Central memory CD8-positive, alpha-beta T cell (primary cell): ENCODE data around the gene LBP.
"Not testable (repeated sequence)": the region's sequence is repeated elsewhere in the genome, so short reads cannot be mapped to it uniquely, and the experiment has no call there.

Experiments used
- ATAC-seq: fragments of 150-1000 bp; cut with Tn5 transposase; replicated peaks from 2 replicates; pipeline ENCODE4 v1.10.0; 2022; ENCODE audit warnings: mild to moderate bottlenecking, moderate FRiP score, moderate number of reproducible peaks; ENCODE audit not compliant: poor library complexity, severe bottlenecking; ENCODE audit errors: extremely low read depth
- DNase-seq, 2 donors: peaks; one replicate each; pipeline ENCODE4 v3.0.0; 2021; ENCODE audit warnings: low spot score in 2 of 2
- H3K27ac Mint-ChIP-seq: one replicate; pipeline ENCODE4 v1.8.0; 2022; ENCODE audit warnings: low read depth, mild to moderate bottlenecking, moderate library complexity, mixed read lengths
- H3K27me3 Mint-ChIP-seq: one replicate; pipeline ENCODE4 v1.8.0; 2022; ENCODE audit warnings: mixed read lengths
- H3K36me3 Mint-ChIP-seq: one replicate; pipeline ENCODE4 v1.8.0; 2022; ENCODE audit warnings: mild to moderate bottlenecking, moderate library complexity, mixed read lengths; ENCODE audit not compliant: insufficient read depth
- H3K4me1 Mint-ChIP-seq: one replicate; pipeline ENCODE4 v1.8.0; 2022; ENCODE audit warnings: mixed read lengths
- H3K4me3 Mint-ChIP-seq: one replicate; pipeline ENCODE4 v1.8.0; 2022; ENCODE audit warnings: mild to moderate bottlenecking, moderate library complexity, mixed read lengths
- H3K9me3 Mint-ChIP-seq: one replicate; pipeline ENCODE4 v1.8.0; 2022; ENCODE audit warnings: mixed read lengths

Gene LBP

DNA sequence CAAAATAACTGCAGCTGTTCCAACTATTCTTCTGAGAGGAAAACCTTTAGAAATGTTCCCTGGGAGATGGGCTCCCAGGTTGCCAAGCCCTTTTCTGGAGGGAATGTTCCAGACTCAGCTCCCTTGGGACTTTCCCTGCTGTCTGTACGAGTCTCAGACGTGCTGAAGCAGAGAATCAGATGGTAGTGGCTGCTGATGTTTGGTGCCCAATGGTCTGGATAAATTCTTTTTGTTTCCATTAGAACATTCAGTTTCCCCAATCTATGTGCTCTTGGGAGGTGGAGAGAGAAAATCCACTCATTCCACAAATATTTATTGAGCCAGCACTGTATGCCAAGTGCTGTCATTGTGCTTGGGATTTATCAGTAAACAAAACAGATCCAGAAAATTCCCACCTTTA, 48.9 kb downstream of the LBP start:
- Mint-ChIP-seq H3K4me1 (no peaks in the 10 kb centered on the region), H3K9me3 (peaks cover under 1% of the 10 kb centered on the region), H3K27ac (no peak overlapping the region), H3K4me3 (no peak overlapping the region), H3K27me3 (no peaks in the 10 kb centered on the region), H3K36me3 (no peaks in the 10 kb centered on the region)
- DNase-seq (no peak), ATAC-seq (no peak)

- H3K9me3 Mint-ChIP-seq, H3K27ac Mint-ChIP-seq: not testable (repeated sequence)
These were observed 49.6 kb downstream of the LBP start for GRCh38 chr20:38395751-38396395.

DNA sequence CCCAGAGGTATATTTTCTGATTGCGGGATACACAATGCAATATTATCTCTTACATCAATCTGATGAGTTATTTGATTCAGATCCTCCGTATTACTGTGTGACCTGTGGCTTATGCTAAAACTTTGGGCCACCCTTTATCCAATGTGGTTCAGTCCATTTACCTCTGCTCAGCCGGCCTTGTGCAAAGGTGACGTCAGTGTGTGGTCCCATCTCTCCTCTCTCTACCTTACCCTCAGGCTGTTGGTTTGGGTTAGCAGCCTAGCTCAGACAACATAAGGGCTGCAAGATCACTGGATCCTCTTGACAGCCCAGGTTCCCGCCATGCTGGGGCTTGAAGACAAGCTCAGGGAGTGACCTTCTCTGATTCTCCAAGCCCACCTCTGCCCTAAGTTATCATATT, 55.8 kb downstream of the LBP start:
- DNase-seq (no peak), ATAC-seq (no peak)
- H3K27ac Mint-ChIP-seq: no peak overlapping the region
- no peaks in the 10 kb centered on the region for H3K9me3 Mint-ChIP-seq
- no peaks in the 10 kb centered on the region for H3K4me1 Mint-ChIP-seq
- no peaks in the 10 kb centered on the region for H3K36me3 Mint-ChIP-seq
- no peak overlapping the region for H3K4me3 Mint-ChIP-seq
- peaks cover 13% of the 10 kb centered on the region for H3K27me3 Mint-ChIP-seq

More at GRCh38 chr20:38395751-38396395, 49.6 kb downstream of the LBP start:
- ATAC-seq, H3K4me3 Mint-ChIP-seq, H3K27me3 Mint-ChIP-seq, H3K36me3 Mint-ChIP-seq, DNase-seq, H3K4me1 Mint-ChIP-seq: not testable (repeated sequence)

GRCh38 chr20:38402816-38403215, 56.5 kb downstream of the LBP start:
- no peak for DNase-seq
- no peak overlapping the region for H3K27ac Mint-ChIP-seq
- no peak overlapping the region for H3K4me3 Mint-ChIP-seq
- no peaks in the 10 kb centered on the region for H3K4me1 Mint-ChIP-seq
- no peak for ATAC-seq
- H3K36me3 Mint-ChIP-seq: no peaks in the 10 kb centered on the region
- no peaks in the 10 kb centered on the region for H3K9me3 Mint-ChIP-seq
- H3K27me3 Mint-ChIP-seq: peaks cover 13% of the 10 kb centered on the region

- H3K9me3 Mint-ChIP-seq: no peaks in the 10 kb centered on the region
- no peak overlapping the region for H3K4me3 Mint-ChIP-seq
- ATAC-seq (no peak), DNase-seq (no peak)
- H3K27me3 Mint-ChIP-seq: peaks cover 13% of the 10 kb centered on the region
- no peaks in the 10 kb centered on the region for H3K4me1 Mint-ChIP-seq
- no peak overlapping the region for H3K27ac Mint-ChIP-seq
- H3K36me3 Mint-ChIP-seq: no peaks in the 10 kb centered on the region
These were observed 57.7 kb downstream of the LBP start for GRCh38 chr20:38404016-38404415.

GRCh38 chr20:38405132-38405531, 58.9 kb downstream of the LBP start:
- Mint-ChIP-seq H3K9me3 (no peaks in the 10 kb centered on the region), H3K4me3 (no peak overlapping the region), H3K27me3 (peaks cover 13% of the 10 kb centered on the region), H3K4me1 (no peaks in the 10 kb centered on the region), H3K36me3 (peaks cover 1% of the 10 kb centered on the region), H3K27ac (no peak overlapping the region)
- ATAC-seq: no peak
- DNase-seq: no peak

DNA sequence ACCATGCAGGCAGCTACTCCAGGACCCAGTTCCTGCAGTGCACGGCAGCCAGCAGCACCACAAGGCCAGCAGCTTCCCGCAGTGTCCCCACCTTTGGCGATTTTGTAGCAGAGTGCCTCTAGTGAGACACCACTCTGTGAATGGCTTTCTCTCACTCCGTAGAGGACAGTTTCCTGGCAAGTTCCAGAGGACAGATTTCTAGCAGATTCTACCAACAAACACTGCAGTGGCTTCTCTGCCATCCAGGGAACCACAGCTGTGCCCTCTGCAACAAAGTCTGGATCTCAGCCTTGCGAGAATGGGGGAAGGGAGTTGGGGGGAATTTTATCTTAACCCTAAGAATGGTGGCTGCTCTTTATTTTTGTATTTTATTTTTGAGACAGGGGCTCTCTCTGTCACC, 60.2 kb downstream of the LBP start:
- peaks cover 1% of the 10 kb centered on the region for H3K36me3 Mint-ChIP-seq
- H3K9me3 Mint-ChIP-seq: no peaks in the 10 kb centered on the region
- no peaks in the 10 kb centered on the region for H3K4me1 Mint-ChIP-seq
- peaks cover 13% of the 10 kb centered on the region for H3K27me3 Mint-ChIP-seq
- H3K4me3 Mint-ChIP-seq: no peak overlapping the region
- DNase-seq: no peak
- ATAC-seq: no peak
- no peak overlapping the region for H3K27ac Mint-ChIP-seq

GRCh38 chr20:38407321-38407720, 61.0 kb downstream of the LBP start:
- peaks cover 1% of the 10 kb centered on the region for H3K36me3 Mint-ChIP-seq
- no peak overlapping the region for H3K27ac Mint-ChIP-seq
- no peak for ATAC-seq
- H3K4me3 Mint-ChIP-seq: no peak overlapping the region
- no peak for DNase-seq
- H3K4me1 Mint-ChIP-seq: no peaks in the 10 kb centered on the region
- no peaks in the 10 kb centered on the region for H3K9me3 Mint-ChIP-seq
- H3K27me3 Mint-ChIP-seq: peaks cover 7% of the 10 kb centered on the region

DNA sequence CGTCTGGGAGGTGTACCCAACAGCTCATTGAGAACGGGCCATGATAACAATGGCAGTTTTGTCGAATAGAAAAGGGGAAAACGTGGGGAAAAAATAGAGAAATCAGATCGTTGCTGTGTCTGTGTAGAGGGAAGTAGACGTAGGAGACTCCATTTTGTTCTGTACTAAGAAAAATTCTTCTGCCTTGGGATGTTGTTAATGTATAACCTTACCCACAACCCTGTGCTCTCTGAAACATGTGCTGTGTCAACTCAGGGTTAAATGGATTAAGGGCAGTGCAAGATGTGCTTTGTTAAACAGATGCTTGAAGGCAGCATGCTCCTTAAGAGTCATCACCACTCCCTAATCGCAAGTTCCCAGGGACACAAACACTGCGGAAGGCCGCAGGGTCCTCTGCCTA, 61.5 kb downstream of the LBP start:
- H3K4me3 Mint-ChIP-seq, H3K4me1 Mint-ChIP-seq, DNase-seq, ATAC-seq, H3K36me3 Mint-ChIP-seq, H3K27me3 Mint-ChIP-seq, H3K9me3 Mint-ChIP-seq, H3K27ac Mint-ChIP-seq: not testable (repeated sequence)

DNA sequence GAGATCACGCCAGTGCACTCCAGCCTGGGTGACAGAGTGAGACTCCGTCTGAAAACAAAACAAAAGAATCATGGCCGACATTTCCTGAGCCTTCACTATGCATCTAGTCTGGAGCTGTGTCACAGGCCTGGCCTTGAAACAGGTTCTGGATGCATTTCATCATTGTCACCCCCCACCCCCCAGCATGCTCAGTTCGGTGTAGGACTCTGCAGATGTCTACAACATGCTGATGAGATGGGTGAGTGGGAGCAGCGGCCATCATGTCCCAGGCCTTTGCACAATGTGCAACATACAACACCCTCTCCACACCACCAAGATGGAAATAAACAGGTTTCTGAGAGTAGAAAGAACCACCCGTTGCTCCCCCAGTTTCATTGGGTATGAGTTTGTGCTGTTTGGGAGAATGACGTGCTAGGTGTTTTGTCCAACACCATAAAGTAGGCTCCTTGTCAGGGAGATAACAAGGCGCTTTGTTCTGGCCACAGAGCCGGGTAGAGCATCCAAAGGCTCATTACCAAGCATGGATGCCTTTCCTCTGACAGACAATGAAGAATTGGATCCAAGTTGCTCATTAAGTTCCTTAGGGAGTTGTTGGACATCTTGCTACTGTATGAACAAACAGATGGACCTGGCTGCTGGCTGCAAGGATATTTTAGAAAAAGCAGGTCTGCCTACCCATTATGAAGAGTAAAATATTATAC, 66.7 kb downstream of the LBP start:
- no peak overlapping the region for H3K27ac Mint-ChIP-seq
- peaks cover 16% of the 10 kb centered on the region for H3K36me3 Mint-ChIP-seq
- DNase-seq: no peak
- ATAC-seq: no peak
- H3K27me3 Mint-ChIP-seq: no peaks in the 10 kb centered on the region
- H3K4me3 Mint-ChIP-seq: no peak overlapping the region
- H3K9me3 Mint-ChIP-seq: no peaks in the 10 kb centered on the region
- no peaks in the 10 kb centered on the region for H3K4me1 Mint-ChIP-seq

DNA sequence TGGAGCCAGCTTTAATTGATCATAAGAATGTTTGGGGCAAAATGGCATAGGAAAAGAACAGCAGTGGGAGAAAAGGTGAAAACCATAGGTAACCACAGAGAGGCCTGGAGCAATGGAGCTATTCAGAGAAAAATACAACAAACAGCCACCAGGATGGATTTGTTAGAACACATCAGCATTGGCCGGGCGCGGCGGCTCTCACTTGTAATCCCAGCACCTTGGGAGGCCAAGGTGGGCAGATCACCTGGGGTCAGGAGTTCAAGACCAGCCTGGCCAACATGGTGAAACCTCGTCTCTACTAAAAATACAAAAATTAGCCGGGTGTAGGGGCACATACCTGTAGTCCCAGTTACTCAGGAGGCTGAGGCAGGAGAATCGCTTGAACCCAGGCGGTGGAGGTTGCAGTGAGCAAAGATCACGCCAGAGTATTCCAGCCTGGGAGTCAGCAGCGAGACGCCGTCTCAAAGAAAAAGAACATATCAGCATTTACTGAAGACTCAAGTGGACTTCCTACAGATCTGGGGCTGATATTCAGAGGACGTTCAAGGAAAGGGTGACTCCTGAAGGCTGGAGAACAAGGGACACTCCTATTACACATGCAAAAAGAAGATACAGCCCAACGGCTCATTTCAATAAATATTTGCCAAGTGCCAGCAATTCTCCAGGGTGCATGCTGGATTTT, 68.6 kb downstream of the LBP start:
- peaks cover 29% of the 10 kb centered on the region for H3K36me3 Mint-ChIP-seq
- H3K4me3 Mint-ChIP-seq: no peak overlapping the region
- no peaks in the 10 kb centered on the region for H3K27me3 Mint-ChIP-seq
- no peaks in the 10 kb centered on the region for H3K9me3 Mint-ChIP-seq
- no peaks in the 10 kb centered on the region for H3K4me1 Mint-ChIP-seq
- no peak overlapping the region for H3K27ac Mint-ChIP-seq
- DNase-seq: no peak
- no peak for ATAC-seq

GRCh38 chr20:38418509-38419204, 72.4 kb downstream of the LBP start:
- H3K9me3 Mint-ChIP-seq: no peaks in the 10 kb centered on the region
- ATAC-seq: no peak
- no peak overlapping the region for H3K27ac Mint-ChIP-seq
- peaks cover 16% of the 10 kb centered on the region for H3K4me1 Mint-ChIP-seq
- H3K4me3 Mint-ChIP-seq: no peak overlapping the region
- H3K36me3 Mint-ChIP-seq: peaks cover 54% of the 10 kb centered on the region
- H3K27me3 Mint-ChIP-seq: no peaks in the 10 kb centered on the region
- no peak for DNase-seq
